Measurements from ENCODE around the gene PHAF1. TPM values are rescaled to one million over a fixed set of nuclear protein-coding genes. Genes with fewer than 3 reads are reported as not detected.

The PHAF1 gene
- polyA plus RNA-seq (2012; ENCODE audit: insufficient read depth, insufficient read length, low read depth), result 34.2 TPM

DNA sequence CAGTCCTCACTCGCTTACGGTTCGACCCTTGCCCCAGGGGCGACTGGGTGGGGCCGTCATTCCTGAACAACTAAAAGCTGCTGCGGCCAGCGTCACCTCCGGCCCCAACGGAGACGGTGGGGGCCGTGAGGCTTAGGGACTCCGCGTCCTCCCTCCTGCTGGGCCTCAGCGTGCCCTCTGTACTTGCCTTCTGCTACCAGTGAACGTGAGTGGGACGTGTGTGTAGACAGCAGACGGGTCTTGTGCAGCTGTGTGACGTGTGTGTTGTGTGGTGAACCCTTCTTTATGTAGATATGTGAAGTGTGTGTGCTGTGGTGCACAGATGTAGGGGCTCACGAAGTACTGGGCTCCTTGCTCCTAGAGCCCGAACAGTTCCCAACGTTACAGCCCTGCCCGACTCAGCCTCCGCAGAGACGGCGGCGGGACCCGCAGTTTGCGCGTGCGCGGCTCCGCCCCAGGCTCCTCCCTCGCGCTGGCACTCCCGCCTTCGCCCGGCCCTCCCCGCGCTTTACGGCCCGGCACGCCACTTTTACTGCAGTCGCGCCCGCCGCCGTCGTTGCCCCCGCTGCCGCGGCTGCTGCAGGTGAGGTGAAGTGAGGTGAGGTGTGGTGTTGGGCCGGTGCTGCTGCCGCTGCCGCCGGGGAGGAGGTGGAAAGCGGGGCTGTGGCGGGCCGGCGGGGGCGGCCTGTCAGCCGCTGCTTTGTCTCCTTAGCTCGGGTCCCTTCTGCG lies at the start of gene PHAF1:
Gene PHAF1, plus strand, starts transcription at position 535 of the 729 bp plus-strand sequence. CDS start 235 bp downstream, outside the sequence.
- TF ChIP-seq, protein P1, sequence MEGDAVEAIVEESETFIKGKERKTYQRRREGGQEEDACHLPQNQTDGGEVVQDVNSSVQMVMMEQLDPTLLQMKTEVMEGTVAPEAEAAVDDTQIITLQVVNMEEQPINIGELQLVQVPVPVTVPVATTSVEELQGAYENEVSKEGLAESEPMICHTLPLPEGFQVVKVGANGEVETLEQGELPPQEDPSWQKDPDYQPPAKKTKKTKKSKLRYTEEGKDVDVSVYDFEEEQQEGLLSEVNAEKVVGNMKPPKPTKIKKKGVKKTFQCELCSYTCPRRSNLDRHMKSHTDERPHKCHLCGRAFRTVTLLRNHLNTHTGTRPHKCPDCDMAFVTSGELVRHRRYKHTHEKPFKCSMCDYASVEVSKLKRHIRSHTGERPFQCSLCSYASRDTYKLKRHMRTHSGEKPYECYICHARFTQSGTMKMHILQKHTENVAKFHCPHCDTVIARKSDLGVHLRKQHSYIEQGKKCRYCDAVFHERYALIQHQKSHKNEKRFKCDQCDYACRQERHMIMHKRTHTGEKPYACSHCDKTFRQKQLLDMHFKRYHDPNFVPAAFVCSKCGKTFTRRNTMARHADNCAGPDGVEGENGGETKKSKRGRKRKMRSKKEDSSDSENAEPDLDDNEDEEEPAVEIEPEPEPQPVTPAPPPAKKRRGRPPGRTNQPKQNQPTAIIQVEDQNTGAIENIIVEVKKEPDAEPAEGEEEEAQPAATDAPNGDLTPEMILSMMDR (IDR thresholded peaks at IDR 0.05; ENCODE audit: low read depth, low read length), result no peak
- Histone ChIP-seq H3K36me3 (no peaks in the 10 kb centered on the region), H3K27me3 (no peaks in the 10 kb centered on the region), H3K9me3 (no peaks in the 10 kb centered on the region), H3K4me3 (ENCODE audit: low read depth, low read length) (peak within 1 kb of the TSS; percentile 99), H3K4me1 (peaks cover 4% of the 10 kb centered on the region)
- peak; percentile 95 for DNase-seq

DNA sequence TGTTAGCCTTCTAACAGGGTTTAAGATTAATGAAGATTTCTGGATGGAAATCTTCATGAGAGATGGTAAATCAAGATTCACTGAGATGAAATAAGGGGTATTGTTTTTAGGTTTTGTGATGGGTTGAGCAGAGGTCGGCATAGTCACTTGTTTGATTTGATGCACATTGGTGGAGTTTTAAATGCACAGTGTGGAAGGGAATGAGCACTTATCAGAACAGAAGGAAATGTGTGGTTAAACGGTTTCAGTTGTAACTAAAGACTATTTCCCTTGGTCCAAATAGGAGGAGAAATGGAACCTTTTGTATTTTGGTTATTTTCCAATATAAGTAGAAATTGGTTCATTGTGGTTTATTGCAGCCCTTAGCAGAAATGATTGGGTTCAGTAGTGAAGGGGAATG lies 46.7 kb upstream of the PHAF1 start:
- Histone ChIP-seq H3K36me3 (peaks cover 15% of the 10 kb centered on the region), H3K27me3 (no peaks in the 10 kb centered on the region), H3K9me3 (no peaks in the 10 kb centered on the region), H3K4me1 (no peaks in the 10 kb centered on the region), H3K4me3 (ENCODE audit: low read depth, low read length) (no peak overlapping the region)
- DNase-seq, result no peak
- TF ChIP-seq, protein P1 (IDR thresholded peaks at IDR 0.05; ENCODE audit: low read depth, low read length), result no peak

DNA sequence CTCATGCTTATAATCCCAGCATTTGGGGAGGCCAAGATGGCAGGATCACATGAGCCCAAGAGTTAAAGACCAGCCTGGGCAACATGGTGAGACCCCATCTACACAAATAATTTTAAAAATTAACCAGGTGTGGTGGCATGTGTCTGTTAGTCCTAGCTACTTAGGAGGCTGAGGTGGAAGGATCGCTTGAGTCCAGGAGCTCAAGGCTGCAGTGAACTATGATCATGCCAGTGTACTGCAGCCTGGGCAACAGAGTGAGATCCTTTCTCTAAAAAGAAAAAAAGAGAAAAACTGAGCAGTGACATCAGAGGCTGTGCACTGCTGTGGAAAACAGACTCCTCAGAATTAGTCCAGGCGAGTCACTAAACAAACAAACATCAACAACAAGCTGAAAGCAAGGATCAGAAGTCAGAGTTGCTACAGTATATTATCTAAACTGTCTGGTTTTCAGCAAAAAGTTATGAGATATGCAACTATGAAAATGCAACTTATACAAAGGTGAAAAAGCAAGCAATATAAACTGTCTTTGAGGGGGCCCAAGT lies 41.5 kb upstream of the PHAF1 start:
- no peak for DNase-seq
- TF ChIP-seq, protein P1 (IDR thresholded peaks at IDR 0.05; ENCODE audit: low read depth, low read length), result no peak
- H3K4me3 ChIP-seq (ENCODE audit: low read depth, low read length), result no peak overlapping the region
- H3K9me3 ChIP-seq, result no peaks in the 10 kb centered on the region
- H3K36me3 ChIP-seq, result peaks cover 29% of the 10 kb centered on the region
- H3K27me3 ChIP-seq, result no peaks in the 10 kb centered on the region
- H3K4me1 ChIP-seq, result no peaks in the 10 kb centered on the region

DNA sequence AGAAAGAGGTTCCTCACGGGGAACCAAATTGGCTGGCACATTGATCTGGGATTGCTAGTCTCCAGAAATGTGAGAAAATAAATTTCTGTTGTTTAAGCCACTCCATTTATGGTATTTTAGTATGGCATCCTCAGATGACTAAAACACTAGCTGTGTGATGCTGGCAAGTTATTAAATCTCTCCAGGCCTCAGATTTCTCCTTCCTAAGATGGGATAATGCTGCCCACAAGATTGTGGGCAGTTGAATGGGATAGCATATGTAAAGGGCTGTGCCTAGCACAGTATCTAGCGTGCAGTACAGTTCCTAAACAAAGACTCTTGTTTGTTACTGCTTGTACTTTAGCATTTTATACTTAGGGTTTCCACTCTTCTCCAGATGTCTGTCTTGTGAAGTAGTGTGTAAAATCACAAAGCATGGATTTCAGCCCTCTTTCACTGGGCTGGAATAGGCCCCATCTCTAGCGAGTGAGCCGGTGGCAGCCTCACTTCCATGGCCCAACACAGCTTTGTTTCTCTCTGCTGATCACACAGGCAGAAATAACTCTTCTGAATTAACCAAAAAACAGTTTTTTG lies 38.2 kb upstream of the PHAF1 start:
- TF ChIP-seq, protein P1 (IDR thresholded peaks at IDR 0.05; ENCODE audit: low read depth, low read length), result no peak
- peaks cover 46% of the 10 kb centered on the region for H3K36me3 ChIP-seq
- H3K4me3 ChIP-seq (ENCODE audit: low read depth, low read length), result no peak overlapping the region
- H3K27me3 ChIP-seq, result no peaks in the 10 kb centered on the region
- no peak for DNase-seq
- H3K9me3 ChIP-seq, result no peaks in the 10 kb centered on the region
- H3K4me1 ChIP-seq, result no peaks in the 10 kb centered on the region

DNA sequence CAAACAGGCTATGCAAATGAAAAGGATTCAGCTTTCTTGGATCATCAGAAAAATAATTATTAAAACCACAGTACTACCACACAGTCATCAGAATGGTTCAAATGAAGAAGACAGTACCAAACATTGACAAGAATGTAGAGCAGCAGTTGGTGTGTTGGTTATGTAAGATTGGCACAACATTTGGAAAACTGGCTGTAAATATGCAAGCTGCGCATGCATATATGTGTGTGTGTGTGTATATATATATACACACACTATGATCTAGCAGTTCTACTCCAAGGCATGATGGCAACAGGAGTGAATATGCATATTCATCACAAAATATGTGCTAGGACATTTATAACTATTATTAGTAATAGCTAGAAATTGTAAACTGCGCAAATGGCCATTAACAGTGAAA lies 34.4 kb upstream of the PHAF1 start:
- TF ChIP-seq, protein P1 (IDR thresholded peaks at IDR 0.05; ENCODE audit: low read depth, low read length), result no peak
- Histone ChIP-seq H3K4me3 (ENCODE audit: low read depth, low read length) (no peak overlapping the region), H3K4me1 (peaks cover 19% of the 10 kb centered on the region), H3K9me3 (no peaks in the 10 kb centered on the region), H3K27me3 (no peaks in the 10 kb centered on the region), H3K36me3 (peaks cover 35% of the 10 kb centered on the region)
- DNase-seq, result no peak

DNA sequence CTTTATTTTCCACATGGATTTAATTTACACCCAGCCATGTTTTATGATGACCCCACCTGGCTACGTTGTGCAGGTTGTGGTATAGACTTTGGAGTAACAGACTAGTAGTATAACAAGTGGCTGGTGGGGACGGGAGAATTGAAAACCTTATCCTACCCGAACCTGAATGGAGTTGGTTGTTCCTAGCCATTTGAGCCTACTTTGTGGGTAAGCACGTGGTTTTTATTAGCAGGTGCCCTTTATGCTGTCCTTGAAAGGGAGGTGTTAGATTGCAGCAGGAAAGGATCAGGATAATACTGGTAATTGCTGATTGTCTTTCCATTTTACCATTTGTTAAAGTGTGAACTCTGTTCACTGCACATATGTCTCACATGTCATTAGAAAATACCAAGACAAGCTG lies 31.9 kb upstream of the PHAF1 start:
- Histone ChIP-seq H3K4me1 (peaks cover 19% of the 10 kb centered on the region), H3K27me3 (no peaks in the 10 kb centered on the region), H3K4me3 (ENCODE audit: low read depth, low read length) (no peak overlapping the region), H3K36me3 (peaks cover 31% of the 10 kb centered on the region), H3K9me3 (no peaks in the 10 kb centered on the region)
- no peak for DNase-seq
- TF ChIP-seq, protein P1 (IDR thresholded peaks at IDR 0.05; ENCODE audit: low read depth, low read length), result no peak
